ELR (cell line): ENCODE data around the gene CHSY1.

Experiments used
- DNase-seq: peaks from one replicate; pipeline ENCODE4 v3.0.0-alpha.2; 2015; ENCODE audit warnings: low read depth

Gene CHSY1

DNA sequence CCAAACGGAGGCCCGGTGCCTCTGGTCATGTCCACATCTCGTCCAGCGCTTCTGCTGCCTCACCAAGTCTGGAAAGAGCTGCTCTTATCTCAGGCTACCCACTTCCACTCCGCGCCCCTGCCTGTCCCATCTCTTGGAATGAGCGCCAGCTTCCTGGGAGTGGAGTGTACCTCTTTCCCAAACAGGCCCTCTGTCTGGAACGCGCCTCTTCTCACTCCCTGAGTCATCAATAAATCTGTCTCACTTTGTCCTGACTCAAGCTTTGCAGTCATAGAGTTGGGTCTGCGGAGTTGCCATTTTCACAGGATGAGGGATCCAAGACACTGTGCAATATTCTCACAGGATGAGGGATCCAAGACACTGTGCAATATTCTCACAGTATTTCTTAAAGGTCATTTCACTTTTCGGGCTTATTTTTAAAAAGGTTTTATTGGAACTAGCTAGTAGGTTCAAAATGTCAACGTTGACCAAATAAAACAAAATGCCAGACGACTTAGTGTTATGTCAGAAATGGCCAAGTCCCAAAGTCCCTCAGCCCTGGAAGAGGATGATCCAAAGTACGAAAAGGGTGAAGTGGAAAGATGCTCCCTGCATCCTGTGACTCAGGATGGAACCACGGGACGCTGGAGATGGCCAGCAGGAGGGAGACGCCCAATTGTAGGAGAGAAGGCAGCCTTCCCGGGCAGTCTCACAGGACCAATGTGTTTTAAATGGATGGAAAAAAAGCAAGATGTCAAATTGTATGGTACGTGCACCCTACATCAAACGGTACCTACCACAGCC is 81.1 kb downstream of the CHSY1 start:
- DNase-seq, result peak; percentile 89

DNA sequence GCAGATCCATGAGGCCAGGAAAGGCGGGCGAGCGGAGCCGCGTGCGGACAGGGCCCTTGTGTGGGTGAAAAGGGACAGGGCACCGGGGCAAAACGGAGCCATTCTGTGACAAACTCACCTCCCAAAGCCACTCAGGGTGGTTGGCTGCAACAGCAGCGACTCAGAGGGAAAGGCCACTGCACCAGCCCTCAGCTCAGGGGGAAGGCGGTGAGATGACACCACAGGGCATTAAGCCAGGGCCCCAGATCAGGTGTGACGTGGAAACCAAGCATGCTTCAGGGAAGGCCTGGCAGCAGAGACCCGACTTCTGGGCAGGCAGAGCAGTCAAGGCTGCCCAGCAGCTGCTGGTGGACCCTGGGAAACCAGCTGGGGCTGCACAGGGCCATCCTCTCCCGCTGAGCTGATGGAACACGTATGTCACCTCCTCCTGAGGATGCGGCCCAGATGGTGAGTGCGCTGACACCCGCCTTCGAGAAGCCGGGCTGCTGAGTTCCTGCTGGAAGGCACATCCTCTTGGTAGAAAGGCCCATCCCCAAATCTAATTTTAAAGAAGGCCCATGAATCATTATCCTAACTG is 82.3 kb downstream of the CHSY1 start:
- peak; percentile 30 for DNase-seq

DNA sequence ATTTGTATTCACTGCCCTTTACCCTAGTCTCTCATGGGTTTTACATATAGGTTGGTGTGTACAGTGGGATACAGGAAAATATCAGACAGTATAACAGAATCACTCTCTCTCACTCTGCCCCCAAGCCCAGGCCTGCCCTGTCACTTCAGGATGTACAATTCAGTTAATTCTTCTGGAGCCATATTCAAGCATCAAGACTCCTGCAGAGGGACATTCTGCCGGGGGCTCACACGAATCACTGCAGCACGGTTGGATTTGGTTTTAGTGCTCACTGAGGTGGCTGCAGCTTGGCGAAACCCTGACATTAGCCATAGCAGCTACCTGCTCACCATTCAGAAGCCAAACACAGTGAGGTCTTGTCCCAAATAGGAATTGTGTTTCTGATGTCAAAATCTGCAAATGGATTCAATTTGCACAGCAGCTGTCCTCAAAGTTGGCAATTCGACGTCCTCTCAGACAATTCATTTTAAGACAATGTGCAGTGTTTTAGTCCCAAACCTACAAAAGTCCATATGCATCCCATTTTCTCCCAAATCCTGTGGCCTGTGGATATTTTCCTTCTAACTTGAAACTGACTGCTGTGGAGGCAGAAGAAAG is 82.9 kb downstream of the CHSY1 start:
- DNase-seq, result no peak

DNA sequence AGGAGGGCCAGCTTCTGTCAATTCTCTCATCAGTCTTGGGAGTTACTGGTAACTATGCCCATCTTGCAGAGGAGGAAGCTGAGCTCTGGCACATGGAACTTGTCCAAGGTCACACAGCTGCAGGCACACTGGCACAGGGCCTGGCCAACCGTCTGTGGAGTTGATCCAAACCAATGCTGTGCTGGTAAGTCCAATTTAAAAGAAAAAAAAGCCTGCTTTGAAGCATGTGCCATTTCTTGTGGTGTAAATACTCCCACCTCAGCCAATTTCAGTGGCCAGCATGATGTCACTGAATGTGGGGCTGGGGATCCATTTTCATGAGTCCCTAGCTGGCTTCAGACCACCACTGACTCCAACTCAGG is 83.4 kb downstream of the CHSY1 start:
- no peak for DNase-seq

DNA sequence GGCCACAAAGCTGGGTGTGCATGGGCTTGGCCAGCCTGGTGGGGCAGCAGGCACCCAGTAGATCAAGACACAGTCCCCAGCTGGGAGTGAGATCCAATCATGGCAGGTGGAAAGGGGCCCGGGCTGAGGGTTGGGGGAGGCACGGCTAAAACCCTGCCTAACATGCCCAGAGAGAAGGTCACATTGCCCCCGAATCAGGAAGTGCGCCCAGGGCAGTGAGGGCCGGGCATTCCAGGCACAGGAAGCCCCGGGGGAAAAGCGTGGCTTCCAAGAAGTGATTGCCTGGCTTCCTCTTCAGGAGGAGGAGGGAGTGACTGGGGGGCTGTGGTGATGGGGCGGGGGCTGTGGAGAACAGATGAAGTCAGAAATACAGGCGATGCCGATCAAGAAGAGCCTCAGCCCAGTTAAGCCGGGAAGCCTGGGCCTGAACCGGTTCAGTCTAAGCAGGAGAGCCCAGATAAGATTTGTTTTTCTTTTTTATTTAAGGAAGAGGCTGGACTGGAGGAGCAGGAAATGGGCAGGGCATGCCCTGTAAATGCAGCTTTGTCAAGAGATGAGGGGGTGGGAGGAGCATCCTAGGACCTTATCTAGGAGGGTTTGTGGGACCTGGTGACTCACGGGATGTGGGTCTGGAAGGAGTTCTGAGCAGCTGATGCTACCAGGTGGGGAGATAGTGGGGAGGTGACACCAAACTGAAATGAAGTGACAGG is 83.9 kb downstream of the CHSY1 start:
- DNase-seq, result peak; percentile 94

DNA sequence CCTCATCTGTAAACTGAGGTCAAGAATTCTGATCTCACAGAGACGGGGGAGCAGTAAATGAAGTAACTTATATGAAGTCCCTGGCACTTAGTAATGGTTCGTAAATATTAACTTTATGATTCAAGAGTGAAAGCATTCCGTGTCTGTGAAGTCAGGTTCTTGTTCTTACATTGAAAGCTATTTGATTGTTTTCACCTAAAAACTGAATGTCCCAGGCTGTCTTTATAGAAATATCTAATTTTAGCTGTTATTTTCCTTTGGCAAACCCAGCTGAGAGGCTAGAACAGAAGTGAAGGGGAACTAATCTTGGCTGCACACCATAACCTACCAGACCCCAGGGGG is 84.5 kb downstream of the CHSY1 start:
- DNase-seq, result no peak

DNA sequence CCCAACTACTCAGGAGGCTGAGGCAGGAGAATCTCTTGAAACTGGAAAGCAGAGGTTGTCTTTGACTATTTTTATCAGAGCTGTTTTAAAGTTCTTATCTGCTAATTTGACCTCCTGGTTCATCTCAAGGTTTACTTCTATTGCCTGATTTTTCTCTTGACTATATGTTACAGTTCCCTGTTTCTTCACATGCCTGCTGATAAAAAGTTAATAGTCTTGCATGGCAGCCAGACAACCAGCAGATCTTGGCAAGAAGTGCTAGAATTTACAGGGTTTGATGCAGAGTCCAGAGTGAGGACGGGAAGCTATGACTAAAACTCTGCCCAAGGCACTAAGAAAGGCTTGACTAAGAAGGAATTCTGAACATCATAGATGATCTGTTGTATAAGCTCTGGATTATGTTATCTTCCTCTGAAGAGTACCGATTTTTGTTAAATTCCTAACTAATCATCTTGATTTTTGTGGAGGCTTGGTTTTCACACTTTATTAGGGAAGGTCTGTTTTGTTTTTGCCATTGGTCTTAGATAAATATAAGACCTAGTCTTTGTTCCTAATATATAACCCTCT is 85.9 kb downstream of the CHSY1 start:
- peak; percentile 25 for DNase-seq

DNA sequence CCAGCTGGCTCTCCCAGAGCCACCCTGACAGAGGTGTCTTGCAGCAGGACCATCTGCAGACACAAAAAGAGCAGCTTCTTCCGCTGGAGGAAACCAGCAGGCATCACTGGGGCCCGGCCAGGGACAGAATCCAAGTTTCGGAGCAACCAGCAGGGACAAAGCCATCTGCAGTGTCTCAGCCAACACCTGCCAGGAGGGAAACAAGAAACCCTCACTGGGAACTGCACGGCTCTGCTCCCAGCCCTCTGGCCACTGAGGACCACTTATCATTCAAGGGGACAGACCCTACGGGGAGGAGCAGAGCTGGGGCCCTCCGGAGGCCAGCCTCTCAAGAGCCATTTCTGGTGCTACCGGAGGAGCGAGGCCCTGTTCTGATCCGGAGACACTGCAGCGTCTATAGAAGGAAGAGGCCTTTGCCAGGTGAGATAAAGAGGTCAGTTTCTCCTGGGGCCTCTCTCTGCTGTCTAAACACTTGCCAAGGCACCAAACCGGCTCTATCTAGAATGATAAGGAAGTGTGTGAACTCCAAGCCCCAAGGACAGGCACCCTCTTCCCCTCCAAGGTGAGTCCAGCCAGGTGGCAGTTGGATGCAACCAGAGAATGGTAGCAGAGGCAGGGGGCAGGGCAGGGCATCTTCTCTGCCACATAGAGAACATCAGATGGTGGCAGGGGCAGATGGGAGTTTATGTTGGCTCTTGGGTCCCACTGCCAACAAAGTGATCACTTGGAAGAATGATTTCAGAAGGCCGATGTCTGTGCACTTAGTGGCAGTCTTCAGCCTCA is 89.0 kb downstream of the CHSY1 start:
- no peak for DNase-seq

DNA sequence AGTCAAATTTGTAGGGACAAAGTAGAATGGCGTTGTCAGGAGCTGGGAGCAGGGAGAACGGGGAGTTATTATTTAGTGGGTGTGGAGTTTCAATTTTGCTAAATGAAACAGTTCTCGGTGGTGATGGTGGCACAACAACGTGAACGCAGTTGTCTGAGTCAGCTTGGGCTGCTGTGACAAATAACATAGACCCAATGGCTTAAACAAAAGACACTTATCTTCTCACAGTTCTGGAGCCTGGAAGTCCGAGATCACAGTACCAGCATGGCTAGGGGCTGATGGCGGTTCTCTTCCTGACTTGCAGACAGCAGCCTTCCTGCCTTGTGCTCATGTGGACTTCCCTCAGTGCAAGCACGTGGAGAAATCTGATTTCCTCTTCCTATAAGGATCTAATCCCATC is 90.2 kb downstream of the CHSY1 start:
- no peak for DNase-seq

DNA sequence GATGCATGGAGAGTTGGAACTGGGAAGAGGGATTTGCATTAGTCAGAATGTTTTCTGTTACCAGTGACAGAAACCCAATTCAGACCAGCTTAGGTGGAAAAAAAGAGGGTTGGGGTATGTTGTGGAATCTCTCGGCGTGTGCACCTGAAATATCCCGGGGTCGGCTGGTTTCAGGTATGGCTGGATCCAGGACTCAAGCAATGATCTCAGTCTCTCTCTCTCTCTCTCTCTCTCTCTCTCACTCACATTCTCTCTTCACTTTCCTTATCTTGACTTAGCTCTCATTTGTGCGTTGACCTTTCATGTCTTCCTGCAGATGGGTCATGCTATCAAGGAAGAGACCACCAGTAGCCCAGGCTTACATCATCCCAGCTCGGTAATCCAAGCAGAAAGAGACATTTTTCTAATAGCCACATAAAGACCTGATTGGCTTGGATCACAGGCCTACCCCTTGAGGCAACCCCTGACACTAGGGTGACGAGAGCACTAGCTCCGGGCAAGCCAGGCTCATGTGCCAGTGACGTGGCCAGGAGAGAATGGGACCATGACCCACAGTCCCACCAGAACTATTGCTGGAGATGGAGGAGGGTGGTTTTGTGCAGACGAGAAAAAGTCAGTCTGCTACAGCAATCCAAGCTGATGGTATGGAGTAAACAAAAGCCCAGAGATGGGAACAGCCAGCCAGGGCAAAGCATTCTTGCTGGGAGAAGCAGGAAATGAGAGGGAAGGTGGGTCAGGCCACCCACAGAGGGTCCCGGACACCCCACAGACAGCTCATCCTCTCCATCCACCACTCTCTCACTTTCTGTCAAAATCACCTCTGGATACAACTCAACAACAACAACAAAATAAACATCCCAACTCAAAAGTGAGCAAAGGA is 91.7 kb downstream of the CHSY1 start:
- DNase-seq, result no peak

DNA sequence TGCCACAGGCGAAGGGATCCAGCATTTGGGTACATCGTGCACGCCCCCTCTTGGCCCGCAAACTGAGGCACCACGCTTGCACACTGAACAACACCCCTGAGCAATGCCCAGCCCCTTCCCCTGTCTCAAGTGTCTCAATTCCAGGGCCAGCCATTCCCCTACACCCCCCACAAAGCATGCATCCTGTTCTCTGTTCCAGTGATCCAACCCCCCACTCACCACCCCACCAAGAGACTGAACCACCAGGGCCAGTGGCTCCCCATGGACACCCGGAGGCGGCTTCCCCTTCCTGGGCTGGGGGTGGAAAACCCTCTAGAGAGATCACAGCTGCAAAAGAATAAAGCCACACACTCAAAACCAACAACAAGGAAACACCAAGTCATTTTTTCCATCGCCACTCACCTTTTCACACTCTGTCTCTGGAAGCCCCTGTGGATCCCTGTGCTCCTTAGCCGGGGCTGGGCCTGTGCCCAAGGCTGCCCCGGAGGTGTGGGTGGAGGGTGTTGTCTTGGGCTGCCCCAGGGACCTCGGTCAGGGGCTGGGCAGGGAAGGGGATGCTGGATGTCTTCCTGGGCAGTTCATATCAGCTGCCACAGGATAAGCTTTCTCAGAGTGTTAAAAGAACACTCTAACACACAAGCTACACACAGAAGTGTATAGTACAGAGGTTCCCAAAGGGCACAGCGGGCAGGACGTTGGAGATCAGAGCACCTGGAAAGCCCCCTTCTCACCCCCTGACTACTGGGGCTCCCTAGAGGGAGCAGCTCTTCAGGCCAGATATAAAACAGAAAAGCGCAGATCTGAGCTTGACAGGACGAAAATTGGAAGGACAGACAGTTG is 92.5 kb downstream of the CHSY1 start:
- DNase-seq, result no peak

DNA sequence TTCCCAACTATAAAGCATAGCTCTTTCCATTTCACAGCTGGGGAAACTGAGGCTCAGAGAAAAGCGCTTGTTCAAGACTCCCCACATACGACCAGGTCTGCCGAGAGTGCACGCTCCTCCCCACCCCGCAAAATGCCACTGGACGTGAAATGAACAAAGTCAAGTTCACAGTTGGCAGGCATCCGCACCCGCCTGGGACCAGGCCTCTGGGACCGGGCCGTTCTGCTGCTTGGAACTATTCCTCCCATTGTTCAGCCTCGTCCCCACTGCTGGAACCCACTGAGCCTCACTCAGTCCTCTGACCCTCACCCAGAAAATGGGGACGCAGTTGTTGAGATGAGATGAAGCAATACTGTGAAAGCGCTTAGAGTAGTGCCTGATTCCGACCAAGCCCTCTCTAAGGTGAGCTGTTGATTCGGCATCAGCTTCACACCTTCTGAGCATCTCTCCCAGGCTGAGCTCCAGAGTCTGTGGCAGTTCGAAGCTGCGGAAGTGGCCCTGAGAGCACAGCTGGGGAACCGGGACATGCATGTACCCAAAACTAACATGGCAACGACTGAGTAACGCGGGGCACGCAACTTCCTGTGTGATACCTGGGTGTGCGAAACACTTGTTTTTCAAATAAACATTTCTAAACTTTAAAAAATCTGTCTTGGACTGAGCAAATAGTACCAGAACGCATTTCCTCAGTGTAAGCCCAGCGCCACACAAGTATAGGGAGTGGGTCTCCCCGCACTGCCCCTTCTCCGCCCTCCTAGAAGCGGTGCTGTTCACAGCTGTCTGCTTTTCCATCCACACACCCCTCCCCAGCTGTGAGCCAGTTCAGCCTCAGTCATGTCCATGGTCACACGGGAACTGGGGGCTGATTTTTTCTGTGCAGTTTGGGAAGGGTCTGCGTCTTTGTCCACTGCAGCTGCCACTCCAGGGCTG is 93.4 kb downstream of the CHSY1 start:
- DNase-seq, result no peak

DNA sequence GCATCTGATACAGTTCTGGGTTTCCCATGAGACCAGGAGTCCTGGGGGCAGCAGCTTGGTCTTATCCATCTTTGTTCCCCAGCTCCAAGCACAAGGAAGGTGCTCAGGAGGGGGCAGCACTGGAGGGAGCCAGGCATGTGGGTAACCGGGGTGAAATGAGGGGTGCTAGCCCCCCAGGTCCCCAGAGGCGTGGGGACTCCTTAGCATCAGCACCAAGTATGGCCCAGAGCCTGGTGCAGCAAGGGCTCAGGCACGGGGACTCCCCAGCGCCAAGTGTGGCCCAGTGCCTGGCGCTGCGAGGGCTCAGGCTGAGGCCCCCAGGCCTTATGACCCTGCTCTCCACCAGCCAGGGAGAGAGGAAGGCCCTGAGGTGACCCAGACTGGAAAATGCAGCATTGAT is 94.1 kb downstream of the CHSY1 start:
- DNase-seq, result no peak

DNA sequence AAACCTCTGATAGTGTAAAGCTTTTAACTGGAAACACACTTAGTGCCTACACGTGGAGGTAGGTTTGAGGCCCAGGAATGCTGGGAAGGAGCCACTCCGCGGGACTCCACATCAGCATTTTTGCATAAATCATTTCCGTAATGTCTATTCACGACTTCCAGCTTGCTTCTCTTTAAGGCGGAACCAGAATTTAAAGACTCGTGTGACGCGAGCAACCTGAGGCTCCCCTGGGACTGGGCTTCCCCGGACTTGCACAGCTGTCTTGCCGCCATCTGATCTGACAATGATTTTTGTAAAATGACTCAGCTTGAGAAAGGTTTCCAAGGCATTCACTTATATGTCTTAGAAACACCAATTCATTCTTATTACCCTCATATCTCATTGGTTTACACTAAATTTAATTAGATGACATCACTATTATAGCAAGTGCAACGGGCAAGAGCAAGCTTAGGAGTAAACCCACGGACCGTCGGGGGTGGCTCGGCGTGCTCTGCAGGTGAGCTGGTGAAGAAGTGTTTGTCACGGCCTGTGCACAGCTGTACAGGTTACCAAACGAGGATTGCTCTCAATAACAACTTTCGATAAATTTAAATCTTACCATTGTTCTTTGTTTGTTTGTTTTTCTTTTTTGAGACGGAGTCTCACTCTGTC is 95.2 kb downstream of the CHSY1 start:
- DNase-seq, result no peak

DNA sequence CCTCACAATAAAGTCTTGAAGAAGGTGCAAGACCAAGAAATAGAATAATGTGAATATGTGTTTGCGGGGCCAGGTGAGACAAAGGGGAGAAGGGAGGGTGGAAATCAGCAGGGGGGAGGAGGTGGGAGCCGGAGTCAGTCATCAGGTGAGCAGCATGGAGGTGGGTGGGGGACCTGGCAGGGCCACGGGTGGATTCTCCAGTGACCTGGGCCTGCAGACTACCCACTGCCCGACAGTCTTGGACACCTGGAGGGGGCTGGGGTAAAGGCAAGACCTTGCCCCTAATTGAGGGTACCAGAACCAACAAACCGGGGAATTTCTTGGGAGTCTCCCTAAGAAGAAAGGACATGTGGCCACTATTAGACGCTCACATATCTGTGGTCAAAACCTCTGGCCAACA is 95.8 kb downstream of the CHSY1 start:
- no peak for DNase-seq

DNA sequence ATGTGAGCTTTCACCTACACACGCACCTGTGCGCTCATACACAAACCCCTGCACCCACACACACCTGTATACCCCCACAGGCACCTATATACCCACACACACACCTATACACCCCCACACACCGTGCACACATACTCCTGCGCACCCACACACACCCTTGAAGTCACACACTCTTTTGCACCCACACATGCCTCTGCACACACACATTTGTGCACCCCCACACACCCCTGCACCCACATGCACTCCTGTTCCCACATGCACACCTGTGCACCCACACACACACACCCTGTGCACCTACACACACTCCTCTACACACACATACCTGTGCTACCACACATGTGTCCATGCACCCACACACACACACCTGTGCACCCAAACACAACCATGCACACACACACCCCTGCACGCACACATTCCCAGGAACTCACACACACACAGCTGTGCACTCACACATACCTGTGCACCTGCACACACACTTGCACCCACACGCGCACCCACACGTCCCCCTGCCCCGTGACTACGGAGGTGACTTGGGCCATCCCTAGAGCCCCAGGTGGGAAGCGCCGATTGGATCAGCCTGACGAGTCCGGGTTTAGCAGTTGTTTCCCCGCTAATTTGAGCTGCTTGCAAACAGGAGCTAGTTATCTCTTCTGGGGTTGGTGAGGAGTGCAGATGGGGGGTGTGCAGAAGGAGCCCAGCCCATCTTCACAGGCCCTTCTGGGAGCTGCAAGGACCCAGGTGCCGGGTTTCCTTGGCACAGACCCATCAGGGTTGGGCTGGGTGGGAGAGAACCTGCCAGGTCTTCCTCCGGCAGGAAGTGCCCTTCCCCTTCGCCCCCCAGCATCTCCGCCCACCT is 97.8 kb downstream of the CHSY1 start:
- no peak for DNase-seq

DNA sequence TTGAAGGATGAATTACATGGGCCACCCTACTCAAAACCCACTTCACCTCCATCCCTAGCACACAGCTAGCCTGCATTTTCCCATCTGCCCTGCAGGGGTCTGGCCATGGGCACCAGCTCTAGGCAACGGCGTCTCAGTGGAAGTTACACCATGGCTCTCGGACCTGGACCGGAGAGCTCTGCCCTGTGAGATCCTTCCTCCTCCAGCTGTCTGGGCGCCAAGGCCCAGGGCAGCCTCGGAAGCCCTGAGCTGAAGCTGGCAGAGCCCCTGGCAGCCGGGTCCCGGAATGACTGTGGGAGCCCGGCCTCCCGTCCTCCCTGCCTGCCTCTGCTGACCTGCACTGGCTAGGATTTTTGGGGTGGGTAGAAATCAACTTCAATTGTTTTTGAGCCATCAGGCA is 98.9 kb downstream of the CHSY1 start:
- DNase-seq, result peak; percentile 40
